Vagina (tissue), 2 donors: Measurements from ENCODE around the gene IL10RA. TPM values are rescaled to one million over a fixed set of nuclear protein-coding genes. Genes with fewer than 3 reads are reported as not detected.

Source experiments
- DNase-seq, 2 donors: peaks; one replicate each; pipeline ENCODE4 v3.0.0-alpha.2; 2017; ENCODE audit errors: extremely low spot score in 2 of 2
- H3K27ac ChIP-seq: fragments of 200-600 bp; sonication (generic); one replicate; pipeline ENCODE4 v1.5.1; 2019
- H3K27me3 ChIP-seq: fragments of 200-600 bp; sonication (generic); one replicate; pipeline ENCODE4 v1.5.1; 2019
- H3K36me3 ChIP-seq, 2 donors: fragments of 200-600 bp; sonication (generic); one replicate each; pipeline ENCODE4 v1.5.1; 2017 to 2019
- H3K4me1 ChIP-seq: fragments of 200-600 bp; sonication (generic); one replicate; pipeline ENCODE4 v1.5.1; 2019
- H3K4me3 ChIP-seq, 2 donors: fragments of 200-600 bp; sonication (generic); 1 replicate in 1 of 2; 2 replicates in 1 of 2; pipeline ENCODE4 v1.5.1; 2016 to 2019
- H3K9me3 ChIP-seq: fragments of 200-600 bp; sonication (generic); one replicate; pipeline ENCODE4 v1.5.1; 2019
- POLR2A ChIP-seq, 2 donors: fragments of 450-650 bp; IDR thresholded peaks; one replicate each; pipeline ENCODE4 v1.6.1; 2017; ENCODE audit warnings: antibody characterized with exemption in 2 of 2, mild to moderate bottlenecking in 2 of 2, moderate library complexity in 2 of 2
- POLR2AphosphoS5 ChIP-seq, 2 donors: sonication (generic); formaldehyde crosslinking; IDR thresholded peaks; one replicate each; pipeline ENCODE4 v1.9.0; 2017; ENCODE audit warnings: antibody characterized with exemption in 2 of 2, mild to moderate bottlenecking in 2 of 2, low read depth in 1 of 2; ENCODE audit not compliant: insufficient read depth in 1 of 2
- intact Hi-C: fragments of 100-400 bp; cut with DNase I; formaldehyde crosslinking; loops from one replicate; pipeline ENCODE4 v1.15.1; 2023
- total RNA-seq: library from RNA; depleted of rRNA; stranded (reverse); fragments of >200 nt; gene quantifications from one replicate; pipeline ENCODE4 v1.2.3, GENCODE V29; 2016
- TF ChIP-seq, protein P1 (sequence below), 3 experiments: fragments of 450-650 bp in 2 of 3; fragments of 200-600 bp in 1 of 3; sonication (generic) in 1 of 3; IDR thresholded peaks; one replicate each; pipeline ENCODE4 v1.5.1; 2017 to 2019; ENCODE audit warnings: antibody characterized with exemption in 3 of 3, mild to moderate bottlenecking in 2 of 3, moderate library complexity in 2 of 3

IL10RA gene
- total RNA-seq, 1 donor from 2014 or later: 29.0 TPM

DNA sequence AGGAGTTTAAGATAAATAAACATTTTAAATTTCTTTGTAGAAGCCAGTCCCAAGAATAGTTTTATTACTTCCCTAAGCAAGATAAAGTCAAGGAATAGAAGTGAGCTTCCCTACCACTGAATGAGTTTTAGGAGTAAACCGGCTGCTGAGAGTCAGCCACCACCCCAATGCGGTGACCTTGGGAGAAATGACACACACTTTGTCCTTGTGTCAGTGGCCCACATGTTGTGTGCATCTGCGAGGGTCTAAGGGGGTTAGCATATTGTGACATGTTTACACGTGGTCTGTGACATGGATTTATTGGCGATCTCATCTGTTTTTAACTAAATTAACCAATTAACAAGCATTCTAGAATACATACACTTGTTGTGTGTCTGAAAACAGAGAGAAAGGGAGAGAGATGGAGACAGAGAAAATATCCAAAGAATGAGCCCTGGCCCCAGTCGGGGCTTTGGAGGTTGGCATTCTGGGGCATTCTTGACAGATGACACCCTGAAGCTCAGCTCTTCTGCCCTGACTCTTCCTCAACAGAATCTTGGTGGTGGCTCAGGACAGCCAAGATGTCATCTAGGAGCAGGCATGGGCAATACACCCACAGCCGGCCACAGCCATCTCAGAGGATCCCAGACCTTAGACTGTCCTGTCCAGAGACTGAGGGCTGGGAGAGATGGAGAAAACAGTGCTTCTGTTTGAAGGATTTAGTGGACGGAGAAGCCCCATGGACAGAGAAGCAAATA is 60.9 kb downstream of the IL10RA start:
- no peaks in the 10 kb centered on the region for H3K27me3 ChIP-seq
- no peak overlapping the region for H3K4me3 ChIP-seq
- no peaks in the 10 kb centered on the region for H3K4me1 ChIP-seq
- no peaks in the 10 kb centered on the region for H3K36me3 ChIP-seq
- H3K27ac ChIP-seq: no peak overlapping the region
- no peaks in the 10 kb centered on the region for H3K9me3 ChIP-seq
- TF ChIP-seq POLR2AphosphoS5 (IDR thresholded peaks at IDR 0.05; ENCODE audit: insufficient read depth in 1 of 2, low read depth in 1 of 2): no peak
- intact Hi-C loops: no loop called here
- DNase-seq: no peak

GRCh38 chr11:118047749-118048148 is 61.6 kb downstream of the IL10RA start:
- peak in 1 of 2 donors; percentile 70 for DNase-seq
- Histone ChIP-seq H3K9me3 (no peaks in the 10 kb centered on the region), H3K27me3 (no peaks in the 10 kb centered on the region), H3K36me3 (no peaks in the 10 kb centered on the region), H3K27ac (no peak overlapping the region), H3K4me1 (no peaks in the 10 kb centered on the region), H3K4me3 (no peak overlapping the region)
- TF ChIP-seq POLR2AphosphoS5 (IDR thresholded peaks at IDR 0.05; ENCODE audit: insufficient read depth in 1 of 2, low read depth in 1 of 2) (no peak), POLR2A (IDR thresholded peaks at IDR 0.05) (no peak)
- TF ChIP-seq, protein P1, sequence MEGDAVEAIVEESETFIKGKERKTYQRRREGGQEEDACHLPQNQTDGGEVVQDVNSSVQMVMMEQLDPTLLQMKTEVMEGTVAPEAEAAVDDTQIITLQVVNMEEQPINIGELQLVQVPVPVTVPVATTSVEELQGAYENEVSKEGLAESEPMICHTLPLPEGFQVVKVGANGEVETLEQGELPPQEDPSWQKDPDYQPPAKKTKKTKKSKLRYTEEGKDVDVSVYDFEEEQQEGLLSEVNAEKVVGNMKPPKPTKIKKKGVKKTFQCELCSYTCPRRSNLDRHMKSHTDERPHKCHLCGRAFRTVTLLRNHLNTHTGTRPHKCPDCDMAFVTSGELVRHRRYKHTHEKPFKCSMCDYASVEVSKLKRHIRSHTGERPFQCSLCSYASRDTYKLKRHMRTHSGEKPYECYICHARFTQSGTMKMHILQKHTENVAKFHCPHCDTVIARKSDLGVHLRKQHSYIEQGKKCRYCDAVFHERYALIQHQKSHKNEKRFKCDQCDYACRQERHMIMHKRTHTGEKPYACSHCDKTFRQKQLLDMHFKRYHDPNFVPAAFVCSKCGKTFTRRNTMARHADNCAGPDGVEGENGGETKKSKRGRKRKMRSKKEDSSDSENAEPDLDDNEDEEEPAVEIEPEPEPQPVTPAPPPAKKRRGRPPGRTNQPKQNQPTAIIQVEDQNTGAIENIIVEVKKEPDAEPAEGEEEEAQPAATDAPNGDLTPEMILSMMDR (IDR thresholded peaks at IDR 0.05): no peak
- intact Hi-C loops: no loop called here

GRCh38 chr11:118048472-118049370 is 62.5 kb downstream of the IL10RA start:
- no peaks in the 10 kb centered on the region for H3K4me1 ChIP-seq
- H3K27me3 ChIP-seq: no peaks in the 10 kb centered on the region
- H3K4me3 ChIP-seq: no peak overlapping the region
- H3K27ac ChIP-seq: no peak overlapping the region
- intact Hi-C loops: no loop called here
- DNase-seq: no peak
- no peaks in the 10 kb centered on the region for H3K36me3 ChIP-seq
- TF ChIP-seq, protein P1 (IDR thresholded peaks at IDR 0.05): no peak
- TF ChIP-seq POLR2A (IDR thresholded peaks at IDR 0.05): no peak
- no peak for TF ChIP-seq POLR2AphosphoS5 (IDR thresholded peaks at IDR 0.05; ENCODE audit: insufficient read depth in 1 of 2, low read depth in 1 of 2)
- H3K9me3 ChIP-seq: no peaks in the 10 kb centered on the region

DNA sequence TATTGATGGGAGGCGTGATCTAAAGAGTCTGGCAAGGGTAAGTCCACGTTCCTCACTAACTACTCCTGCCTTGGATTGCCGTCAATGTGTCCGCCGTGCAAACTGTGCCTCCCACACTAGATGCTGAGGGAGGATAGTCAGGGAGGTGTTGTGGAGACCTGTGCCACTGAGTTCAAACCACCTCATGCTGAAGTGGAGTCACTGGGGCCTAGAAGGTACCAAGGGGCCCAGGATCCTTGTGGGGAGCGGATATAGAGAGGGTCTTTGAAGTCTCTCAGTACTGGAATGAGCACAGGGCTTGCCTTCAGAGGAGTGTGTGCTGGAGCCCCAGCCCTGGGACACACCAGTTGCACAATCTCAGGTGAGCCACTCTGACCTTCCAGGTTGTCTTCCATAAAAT is 63.6 kb downstream of the IL10RA start:
- peak; percentile 55 to 62 for DNase-seq
- TF ChIP-seq POLR2AphosphoS5 (IDR thresholded peaks at IDR 0.05; ENCODE audit: insufficient read depth in 1 of 2, low read depth in 1 of 2) (no peak), POLR2A (IDR thresholded peaks at IDR 0.05) (no peak)
- TF ChIP-seq, protein P1 (IDR thresholded peaks at IDR 0.05): no peak
- intact Hi-C loops: loop anchor here (5.0 kb wide), 1 partner anchor 1327 kb away; no protein-coding TSS in a partner anchor

DNA sequence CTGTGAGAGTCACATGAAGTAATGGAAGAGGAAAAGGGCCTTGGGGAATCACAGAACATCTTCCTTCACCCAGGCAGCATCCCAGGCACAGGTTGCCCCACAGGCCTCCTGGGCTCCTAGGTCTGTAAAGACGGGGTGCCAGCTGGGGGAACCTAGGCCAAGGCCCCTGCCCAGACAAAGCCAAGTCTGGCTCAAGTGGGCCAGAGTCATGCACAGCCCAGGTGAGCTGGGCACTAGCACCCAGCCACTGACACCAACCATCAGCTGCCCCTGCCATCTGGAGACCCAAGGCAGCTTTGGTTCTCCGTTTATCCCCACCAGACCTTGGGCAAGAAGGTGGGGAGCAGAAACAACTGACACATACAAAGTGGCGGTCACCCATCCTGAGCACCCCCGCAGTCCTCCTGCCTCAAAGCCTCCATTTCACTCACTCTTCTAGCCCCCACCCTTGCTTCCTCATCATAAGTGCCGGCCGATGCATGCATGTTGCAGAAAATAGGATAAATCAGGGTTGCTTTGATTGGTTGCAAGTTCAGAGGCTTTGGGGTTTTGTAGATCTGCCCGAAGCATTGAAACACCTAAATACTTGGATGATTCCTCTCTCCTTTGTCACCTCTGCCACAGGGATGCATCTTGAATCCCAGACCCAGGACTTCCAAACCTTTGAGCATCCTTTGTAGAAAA is 64.2 kb downstream of the IL10RA start:
- Histone ChIP-seq H3K9me3 (no peaks in the 10 kb centered on the region), H3K27me3 (no peaks in the 10 kb centered on the region), H3K4me1 (no peaks in the 10 kb centered on the region), H3K4me3 (no peak overlapping the region), H3K27ac (no peak overlapping the region), H3K36me3 (no peaks in the 10 kb centered on the region)
- DNase-seq: peak; percentile 81 to 84
- TF ChIP-seq POLR2AphosphoS5 (IDR thresholded peaks at IDR 0.05; ENCODE audit: insufficient read depth in 1 of 2, low read depth in 1 of 2) (no peak), POLR2A (IDR thresholded peaks at IDR 0.05) (no peak)
- TF ChIP-seq, protein P1 (IDR thresholded peaks at IDR 0.05): no peak
- intact Hi-C loops: loop anchor here (5.0 kb wide), 1 partner anchor 1328 kb away; no protein-coding TSS in a partner anchor

More for the DNA sequence above, 63.6 kb downstream of the IL10RA start:
- Histone ChIP-seq H3K27me3 (no peaks in the 10 kb centered on the region), H3K4me1 (no peaks in the 10 kb centered on the region), H3K9me3 (no peaks in the 10 kb centered on the region), H3K4me3 (no peak overlapping the region), H3K27ac (no peak overlapping the region), H3K36me3 (no peaks in the 10 kb centered on the region)
